Loucy (cell line): ENCODE data around the gene VPREB3.

ENCODE experiments used
- EZH2phosphoT487 ChIP-seq: fragments of 200-600 bp; IDR thresholded peaks from 2 replicates; pipeline ENCODE4 v1.6.1; 2018; ENCODE audit warnings: antibody characterized with exemption, mild to moderate bottlenecking, moderate library complexity, borderline replicate concordance
- TF ChIP-seq, protein P1 (sequence below): fragments of 200-600 bp; sonication (generic); conservative IDR thresholded peaks from 2 replicates; pipeline ENCODE4 v1.5.1; 2014; ENCODE audit warnings: mild to moderate bottlenecking, antibody characterized with exemption, low read length

- TF ChIP-seq, protein P1, sequence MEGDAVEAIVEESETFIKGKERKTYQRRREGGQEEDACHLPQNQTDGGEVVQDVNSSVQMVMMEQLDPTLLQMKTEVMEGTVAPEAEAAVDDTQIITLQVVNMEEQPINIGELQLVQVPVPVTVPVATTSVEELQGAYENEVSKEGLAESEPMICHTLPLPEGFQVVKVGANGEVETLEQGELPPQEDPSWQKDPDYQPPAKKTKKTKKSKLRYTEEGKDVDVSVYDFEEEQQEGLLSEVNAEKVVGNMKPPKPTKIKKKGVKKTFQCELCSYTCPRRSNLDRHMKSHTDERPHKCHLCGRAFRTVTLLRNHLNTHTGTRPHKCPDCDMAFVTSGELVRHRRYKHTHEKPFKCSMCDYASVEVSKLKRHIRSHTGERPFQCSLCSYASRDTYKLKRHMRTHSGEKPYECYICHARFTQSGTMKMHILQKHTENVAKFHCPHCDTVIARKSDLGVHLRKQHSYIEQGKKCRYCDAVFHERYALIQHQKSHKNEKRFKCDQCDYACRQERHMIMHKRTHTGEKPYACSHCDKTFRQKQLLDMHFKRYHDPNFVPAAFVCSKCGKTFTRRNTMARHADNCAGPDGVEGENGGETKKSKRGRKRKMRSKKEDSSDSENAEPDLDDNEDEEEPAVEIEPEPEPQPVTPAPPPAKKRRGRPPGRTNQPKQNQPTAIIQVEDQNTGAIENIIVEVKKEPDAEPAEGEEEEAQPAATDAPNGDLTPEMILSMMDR, result no peak
- no peak for TF ChIP-seq EZH2phosphoT487
These were observed 38.3 kb downstream of the VPREB3 start for GRCh38 chr22:23715806-23716375.
